NCI-H2196 treated with DMSO at 0.1 percent for 48 hours (cell line): ENCODE data around the gene OR8G1.
"Not testable (repeated sequence)": the region's sequence is repeated elsewhere in the genome, so short reads cannot be mapped to it uniquely, and the experiment has no call there.

Experiments used
- DNase-seq: peaks from one replicate; lab custom pipeline; 2025; ENCODE audit not compliant: unreplicated experiment; lab: John Stamatoyannopoulos, UW

Gene OR8G1

DNA sequence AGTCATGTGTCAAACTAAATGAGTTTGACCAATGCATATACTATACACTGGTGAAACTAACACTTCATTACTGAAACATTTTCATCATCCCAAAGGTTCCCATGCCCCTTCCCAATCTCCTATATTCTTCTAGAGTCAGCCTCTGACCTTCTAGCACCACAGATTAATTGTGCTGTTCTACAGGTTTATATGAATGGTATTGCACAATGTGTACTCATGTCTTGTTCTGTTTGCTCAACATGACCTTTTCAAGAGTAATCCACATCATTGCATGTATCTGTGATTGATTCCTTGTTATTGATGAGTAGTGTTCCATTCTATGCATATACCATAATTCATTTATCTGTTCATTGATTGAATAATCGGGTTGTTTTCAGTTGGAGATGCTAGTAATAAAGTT is 7.5 kb upstream of the OR8G1 start:
- no peak for DNase-seq

DNA sequence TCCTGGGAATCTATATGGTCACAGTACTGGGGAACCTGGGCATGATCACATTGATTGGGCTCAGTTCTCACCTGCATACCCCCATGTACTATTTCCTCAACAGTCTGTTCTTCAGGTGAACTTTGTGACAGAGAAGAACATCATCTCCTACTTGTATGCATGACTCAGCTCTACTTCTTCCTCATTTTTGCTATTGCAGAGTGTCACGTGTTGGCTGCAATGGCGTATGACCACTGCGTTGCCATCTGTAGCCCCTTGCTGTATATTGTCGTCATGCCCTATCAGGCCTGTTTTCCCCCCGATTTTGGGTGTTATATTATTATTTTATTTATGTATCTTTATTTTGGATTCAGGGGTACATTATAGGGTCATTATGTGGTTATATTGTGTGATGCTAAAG is 2.4 kb upstream of the OR8G1 start:
- no peak for DNase-seq

DNA sequence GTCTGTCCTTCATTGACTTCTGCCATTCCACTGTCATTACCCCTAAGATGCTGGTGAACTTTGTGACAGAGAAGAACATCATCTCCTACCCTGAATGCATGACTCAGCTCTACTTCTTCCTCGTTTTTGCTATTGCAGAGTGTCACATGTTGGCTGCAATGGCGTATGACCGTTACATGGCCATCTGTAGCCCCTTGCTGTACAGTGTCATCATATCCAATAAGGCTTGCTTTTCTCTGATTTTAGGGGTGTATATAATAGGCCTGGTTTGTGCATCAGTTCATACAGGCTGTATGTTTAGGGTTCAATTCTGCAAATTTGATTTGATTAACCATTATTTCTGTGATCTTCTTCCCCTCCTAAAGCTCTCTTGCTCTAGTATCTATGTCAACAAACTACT is 9.0 kb downstream of the OR8G1 start:
- not testable (repeated sequence) for DNase-seq

DNA sequence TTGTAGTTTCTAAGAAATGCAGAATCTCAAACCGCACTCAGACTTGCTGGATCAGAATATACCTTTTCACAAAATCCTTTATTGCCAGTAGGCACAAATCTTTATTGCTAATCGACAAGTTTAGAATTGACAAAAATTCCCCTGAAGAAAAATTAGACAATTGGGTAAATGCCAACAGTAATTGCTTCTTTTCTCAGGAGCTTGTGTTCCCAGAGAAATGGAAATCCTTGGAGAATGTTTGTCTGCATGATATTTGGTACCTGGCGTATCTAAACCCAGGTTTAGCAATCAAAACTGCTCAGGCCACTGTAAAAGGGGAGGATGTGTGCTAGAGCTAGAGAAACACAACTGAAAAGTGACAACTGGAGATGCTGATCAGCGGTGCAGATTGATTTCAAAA is 15.2 kb downstream of the OR8G1 start, which contains the start of gene OR8G5:
TSS of gene OR8G5 (plus strand) at position 301 of the 400 bp plus-strand sequence. CDS start 8,556 bp downstream, outside the sequence.
- no peak for DNase-seq

DNA sequence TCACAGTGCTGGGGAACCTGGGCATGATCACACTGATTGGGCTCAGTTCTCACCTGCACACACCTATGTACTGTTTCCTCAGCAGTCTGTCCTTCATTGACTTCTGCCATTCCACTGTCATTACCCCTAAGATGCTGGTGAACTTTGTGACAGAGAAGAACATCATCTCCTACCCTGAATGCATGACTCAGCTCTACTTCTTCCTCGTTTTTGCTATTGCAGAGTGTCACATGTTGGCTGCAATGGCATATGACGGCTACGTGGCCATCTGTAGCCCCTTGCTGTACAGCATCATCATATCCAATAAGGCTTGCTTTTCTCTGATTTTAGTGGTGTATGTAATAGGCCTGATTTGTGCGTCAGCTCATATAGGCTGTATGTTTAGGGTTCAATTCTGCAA is 24.1 kb downstream of the OR8G1 start:
- DNase-seq: not testable (repeated sequence)

DNA sequence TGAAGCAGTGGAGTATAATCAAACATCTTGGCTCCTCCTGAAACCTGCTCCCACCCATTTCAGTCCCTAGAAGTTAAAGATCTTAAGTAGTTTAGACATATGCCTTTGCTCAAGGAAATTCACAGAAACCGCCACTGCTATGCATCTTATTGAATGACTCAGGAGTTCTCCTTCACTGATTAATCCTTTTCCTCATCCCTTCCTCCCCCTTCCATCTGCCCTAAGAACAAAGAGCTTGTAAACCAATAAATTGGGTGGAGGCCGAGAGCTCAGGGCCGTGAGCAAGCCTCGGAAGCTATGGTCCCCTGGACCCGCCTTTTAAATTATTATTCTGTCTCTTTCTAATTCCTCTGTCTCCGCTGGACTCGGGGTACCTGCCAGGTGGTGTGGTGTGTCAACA is 30.0 kb downstream of the OR8G1 start:
- DNase-seq: not testable (repeated sequence)

DNA sequence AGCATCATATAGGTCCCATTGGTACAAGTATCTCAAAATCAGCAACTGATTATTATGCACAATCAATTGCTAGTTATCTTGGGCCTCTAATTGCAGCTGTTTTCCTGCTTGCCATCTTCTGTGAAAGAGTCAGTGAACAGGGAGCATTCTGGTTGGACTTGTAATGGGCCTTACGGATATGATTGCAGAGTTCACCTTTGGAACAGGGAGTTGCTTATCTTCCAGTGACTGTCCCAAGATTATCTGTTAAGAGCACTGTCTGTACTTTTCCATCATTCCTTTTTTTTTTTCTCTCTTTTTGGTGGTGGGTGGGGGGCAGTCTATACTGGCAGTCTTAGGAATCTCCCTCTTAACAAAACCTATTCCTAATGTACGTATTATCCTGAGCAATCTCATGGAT is 33.1 kb downstream of the OR8G1 start:
- DNase-seq: no peak

DNA sequence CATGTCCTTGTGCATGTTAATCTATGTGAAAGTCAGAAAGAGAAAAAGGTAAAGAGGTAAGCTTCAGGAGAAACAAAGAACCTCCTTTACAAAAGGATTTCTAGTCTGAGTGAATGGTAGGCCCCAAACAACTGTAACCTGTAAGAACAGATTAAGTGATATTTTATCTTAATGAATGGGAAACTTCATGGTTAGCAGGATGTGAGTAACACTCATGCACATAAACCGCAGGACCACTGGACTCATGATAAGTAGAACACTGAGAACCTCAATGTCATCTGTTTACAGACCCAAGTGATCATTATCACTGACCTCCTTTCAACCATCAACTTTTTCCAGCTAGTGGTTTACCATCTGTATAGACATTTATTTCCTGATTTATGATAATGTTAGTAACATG is 35.2 kb downstream of the OR8G1 start:
- DNase-seq: no peak

DNA sequence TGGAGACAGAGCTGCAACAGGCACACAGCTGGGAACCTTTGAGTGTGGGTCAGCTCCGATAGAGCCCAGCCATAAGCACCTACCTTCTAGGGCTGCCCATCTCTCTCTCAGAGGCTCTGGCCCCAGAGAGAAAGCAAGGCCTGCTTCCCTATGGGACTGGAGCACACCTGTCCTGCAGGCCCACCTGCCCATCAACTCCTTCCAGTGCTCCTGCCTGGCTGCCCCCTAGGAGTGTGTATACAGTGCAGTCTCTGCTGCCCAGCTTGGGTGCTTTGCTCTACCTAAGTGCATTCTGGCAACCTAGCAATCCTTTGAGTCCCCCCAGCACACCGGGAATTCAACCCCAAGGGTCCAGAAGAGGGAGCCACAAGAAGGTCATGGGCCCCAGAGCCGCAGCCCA is 36.3 kb downstream of the OR8G1 start:
- no peak for DNase-seq

DNA sequence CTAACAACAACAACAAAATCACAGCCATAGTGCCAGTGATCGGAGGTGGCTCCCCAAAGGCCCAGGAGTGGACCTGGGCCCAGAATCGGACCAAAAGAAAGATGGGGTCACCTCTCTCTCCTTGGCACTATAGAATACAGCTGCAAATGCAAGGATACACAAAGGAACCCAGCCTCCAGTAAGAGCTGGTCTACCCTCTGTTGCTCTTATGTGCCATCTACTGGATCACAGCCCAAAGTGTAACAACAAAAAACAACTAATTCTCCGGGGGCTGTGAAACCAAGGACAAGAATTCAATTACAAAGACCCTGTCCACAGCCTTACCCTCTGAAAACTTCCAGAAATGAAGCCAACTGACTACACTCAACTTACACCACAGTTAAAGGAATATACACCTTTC is 36.9 kb downstream of the OR8G1 start:
- no peak for DNase-seq

DNA sequence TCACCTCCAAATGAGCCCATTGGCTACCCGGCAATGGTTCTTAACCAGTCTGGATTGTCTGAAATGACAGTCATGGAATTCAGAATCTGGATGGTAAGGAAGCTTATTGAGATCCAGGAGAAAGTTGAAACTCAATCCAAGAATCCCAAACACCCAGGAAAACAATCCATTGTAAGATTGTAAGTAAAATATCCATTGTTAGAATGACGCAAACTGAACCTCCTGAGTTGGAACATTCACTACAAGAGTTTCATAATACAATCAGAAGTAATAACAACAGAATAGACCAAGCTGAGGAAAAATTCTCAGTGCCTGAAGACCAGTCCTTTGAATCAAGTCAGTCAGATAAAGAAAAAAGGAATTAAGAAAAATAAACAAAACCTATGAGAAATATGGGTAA is 37.4 kb downstream of the OR8G1 start:
- DNase-seq: no peak

DNA sequence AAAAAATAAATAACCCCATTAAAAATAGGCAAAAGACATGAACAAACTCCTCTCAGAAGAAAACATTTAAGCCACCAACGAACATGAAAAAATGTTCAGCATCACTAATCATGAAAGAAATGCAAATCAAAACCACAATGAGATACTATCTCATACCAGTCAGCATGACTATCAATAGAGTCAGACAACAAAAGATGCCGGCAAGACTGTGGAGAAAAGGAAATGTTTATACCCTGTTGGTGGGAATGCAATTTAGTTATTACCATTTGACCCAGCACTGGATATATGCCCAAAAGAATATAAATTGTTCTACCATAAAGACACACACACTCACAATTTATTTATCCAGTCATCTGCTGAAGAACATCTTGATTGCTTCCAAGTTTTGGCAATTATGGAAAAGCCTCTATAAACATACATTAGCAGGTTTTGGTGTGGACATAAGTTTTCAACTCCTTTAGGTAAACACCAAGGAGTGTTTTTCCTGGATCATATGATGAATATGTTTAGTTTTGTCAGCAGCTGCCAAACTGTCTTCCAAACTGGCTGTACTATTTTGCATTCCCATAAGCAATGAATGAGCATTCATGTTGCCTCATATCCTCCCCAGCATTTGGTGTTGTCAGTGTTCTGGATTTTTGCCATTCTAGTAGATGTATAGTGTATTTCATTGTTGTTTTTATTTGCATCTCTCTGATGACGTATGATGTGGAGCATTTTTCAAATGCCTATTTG is 44.9 kb downstream of the OR8G1 start:
- DNase-seq: no peak

DNA sequence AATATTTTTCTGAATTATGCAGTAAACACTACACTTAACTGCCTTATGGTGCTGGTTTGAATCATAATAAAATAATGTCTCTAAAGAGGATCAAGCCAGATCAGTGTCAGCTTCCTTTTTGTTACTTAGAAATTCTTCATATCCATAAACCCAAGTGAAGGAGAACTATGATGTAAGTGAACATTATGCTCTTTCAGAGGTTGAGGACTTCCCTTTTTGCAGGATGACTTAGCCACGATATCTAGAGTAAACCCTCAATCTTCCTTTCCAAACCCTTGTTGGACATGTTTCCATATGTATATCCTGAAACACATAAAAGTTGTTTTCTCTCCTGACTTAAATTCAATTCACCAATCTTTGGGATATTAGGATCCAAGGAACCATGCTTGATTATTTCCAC is 53.8 kb downstream of the OR8G1 start:
- DNase-seq: no peak

DNA sequence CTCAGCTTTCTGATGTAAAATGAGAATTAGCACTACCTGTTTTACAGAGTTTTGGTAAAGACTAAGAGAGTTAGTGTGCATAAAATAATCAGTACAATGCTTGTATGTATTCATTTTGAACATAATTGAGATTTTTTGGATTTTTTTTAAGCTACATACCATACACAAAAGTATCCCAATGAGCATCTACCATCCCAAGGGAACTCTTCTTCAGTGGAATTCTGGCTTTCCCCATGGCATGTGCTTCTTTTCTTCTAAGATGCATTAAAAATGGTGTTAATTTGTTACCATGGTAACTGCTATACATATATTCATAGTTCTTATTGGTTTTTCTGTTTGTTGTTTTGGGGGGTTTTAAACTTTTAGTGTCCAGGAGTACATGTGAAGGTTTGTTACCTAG is 55.1 kb downstream of the OR8G1 start:
- DNase-seq: no peak

DNA sequence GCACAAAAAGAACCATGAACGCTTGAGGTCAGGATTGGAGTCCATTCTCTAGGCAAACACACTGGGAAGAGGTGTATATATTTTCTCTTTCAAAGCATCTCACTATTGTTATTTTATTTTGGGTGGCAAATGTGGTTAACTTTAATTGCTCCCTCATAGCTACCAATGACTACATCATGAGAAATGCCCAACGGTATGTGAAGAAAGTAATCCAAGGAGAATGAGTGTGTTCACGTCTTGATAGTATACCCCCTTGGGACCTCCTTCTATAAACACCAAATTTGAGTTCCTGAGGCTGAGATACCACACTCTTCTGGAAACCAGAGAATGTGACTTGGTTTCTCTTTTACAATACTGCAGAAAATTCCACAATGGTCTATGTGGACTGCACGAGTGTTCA is 57.0 kb downstream of the OR8G1 start:
- no peak for DNase-seq

DNA sequence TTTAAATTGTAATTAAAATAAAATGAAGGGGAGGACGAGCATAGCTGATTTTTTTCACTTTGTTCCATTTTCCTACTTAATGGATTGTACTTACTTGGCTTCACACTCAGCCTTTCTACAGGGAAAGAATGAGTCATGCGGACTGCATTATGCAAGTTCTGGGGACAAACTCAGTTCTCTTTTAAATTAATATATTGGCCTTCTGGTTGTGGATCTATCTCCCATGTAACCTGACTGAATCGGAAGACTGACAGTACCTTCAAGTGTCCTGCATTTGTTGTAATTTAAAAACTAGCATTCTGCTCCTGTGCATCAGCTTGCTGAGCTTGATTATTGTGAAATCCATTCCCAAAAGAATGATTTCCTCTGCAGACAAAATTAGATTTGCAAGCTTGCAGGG is 60.7 kb downstream of the OR8G1 start:
- no peak for DNase-seq

DNA sequence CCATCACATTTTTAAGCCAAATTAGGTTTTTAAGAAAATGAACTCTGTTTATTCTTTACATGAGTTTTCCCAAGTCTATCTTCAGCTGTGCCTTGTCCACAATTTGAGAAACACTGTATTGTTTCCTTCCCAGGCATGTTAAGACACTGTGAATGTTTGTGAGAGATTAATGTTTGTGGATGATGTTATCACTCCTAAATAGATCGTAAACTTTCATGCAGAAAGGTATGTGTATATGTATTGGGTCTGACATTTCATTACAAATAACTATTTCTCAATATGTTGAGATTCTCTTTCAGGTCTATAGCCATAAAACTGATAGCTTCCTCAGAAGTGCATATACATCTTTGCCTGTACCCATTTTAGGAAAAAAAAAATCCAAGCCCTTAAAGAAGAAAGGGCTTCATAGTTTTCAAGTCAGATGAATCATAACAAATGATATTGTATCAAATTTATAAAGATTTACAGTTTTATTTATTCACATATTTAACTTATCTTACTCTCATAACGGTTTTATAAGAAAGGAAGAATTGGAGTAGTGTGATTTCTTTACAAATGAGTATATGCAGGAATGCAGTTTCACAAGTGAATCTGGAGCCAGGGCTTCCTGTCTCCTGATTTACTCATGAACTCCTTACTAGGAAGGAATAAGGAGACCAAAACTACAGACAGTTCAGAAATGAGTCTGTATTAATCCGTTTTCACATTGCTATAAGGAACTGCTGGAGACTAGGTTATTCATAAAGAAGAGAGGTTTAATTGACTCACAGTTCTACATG is 61.6 kb downstream of the OR8G1 start:
- no peak for DNase-seq
